ENCODE results near the gene C1QTNF8.

Gene C1QTNF8

DNA sequence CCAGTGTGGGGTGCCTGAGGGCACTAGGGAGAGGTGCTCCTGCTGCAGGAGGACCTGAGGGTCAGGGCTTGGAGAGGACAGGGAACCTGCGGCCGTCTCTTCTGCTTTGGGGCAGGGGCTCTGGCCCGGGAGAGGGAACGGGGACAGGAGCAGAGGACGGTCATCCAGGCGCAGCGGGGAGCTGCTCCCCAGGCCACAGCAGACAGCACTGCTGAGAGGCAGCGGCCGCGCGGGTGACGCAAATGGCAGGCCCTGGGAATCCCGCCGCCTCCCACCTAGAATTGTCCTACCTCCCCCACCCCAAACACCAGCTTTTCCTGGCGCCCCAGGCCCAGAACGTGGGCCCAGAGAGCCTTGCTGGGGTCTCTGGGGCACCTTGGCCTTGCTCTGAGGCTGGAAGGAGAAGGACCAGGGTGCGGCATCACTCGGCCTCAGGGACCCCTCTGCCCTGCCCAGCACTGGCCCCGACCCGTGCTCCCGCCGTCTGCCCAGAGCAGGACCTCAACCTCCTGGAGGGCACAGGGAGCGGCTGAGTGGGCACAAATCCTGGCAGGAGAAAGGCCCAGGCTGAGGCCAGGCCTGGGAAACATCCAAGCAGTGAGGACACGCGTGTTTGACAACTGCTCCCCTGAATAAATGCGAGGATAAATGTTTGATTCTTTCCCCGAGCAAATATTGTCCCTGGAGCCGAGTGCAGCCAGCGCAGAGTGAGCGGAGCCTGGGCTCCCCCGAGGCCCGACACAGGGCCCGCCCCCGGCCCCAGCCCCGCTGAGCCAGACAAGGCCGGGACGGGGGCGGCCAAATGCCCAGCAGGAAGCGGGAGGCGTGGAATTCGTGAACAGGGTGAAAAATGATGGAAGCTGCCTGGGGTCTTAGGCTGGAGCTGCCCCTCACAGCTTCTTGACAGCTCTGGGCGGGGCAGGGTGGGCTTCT is 15.0 kb downstream of the C1QTNF8 start:
- Histone ChIP-seq H3K27me3 (ENCODE audit: insufficient read depth, low read depth) (peaks cover 90% of the 10 kb centered on the region), H3K4me1 (ENCODE audit: low read depth, poor library complexity, severe bottlenecking) (no peaks in the 10 kb centered on the region), H3K79me2 (ENCODE audit: insufficient read depth, low read depth) (no peaks in the 10 kb centered on the region), H3K36me3 (ENCODE audit: insufficient read depth) (no peaks in the 10 kb centered on the region), H3K4me3 (IDR thresholded peaks at IDR 0.05; ENCODE audit: insufficient read depth, low read depth, low read length) (no peak overlapping the region), H3K4me2 (no peak overlapping the region), H4K20me1 (ENCODE audit: insufficient read depth) (no peaks in the 10 kb centered on the region), H2AFZ (ENCODE audit: low read depth) (no peak overlapping the region), H3K27ac (no peak overlapping the region), H3K9ac (no peak overlapping the region)
- TF ChIP-seq, protein P1, sequence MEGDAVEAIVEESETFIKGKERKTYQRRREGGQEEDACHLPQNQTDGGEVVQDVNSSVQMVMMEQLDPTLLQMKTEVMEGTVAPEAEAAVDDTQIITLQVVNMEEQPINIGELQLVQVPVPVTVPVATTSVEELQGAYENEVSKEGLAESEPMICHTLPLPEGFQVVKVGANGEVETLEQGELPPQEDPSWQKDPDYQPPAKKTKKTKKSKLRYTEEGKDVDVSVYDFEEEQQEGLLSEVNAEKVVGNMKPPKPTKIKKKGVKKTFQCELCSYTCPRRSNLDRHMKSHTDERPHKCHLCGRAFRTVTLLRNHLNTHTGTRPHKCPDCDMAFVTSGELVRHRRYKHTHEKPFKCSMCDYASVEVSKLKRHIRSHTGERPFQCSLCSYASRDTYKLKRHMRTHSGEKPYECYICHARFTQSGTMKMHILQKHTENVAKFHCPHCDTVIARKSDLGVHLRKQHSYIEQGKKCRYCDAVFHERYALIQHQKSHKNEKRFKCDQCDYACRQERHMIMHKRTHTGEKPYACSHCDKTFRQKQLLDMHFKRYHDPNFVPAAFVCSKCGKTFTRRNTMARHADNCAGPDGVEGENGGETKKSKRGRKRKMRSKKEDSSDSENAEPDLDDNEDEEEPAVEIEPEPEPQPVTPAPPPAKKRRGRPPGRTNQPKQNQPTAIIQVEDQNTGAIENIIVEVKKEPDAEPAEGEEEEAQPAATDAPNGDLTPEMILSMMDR (conservative IDR thresholded peaks at IDR 0.05; ENCODE audit: low read depth, low read length) = no peak

DNA sequence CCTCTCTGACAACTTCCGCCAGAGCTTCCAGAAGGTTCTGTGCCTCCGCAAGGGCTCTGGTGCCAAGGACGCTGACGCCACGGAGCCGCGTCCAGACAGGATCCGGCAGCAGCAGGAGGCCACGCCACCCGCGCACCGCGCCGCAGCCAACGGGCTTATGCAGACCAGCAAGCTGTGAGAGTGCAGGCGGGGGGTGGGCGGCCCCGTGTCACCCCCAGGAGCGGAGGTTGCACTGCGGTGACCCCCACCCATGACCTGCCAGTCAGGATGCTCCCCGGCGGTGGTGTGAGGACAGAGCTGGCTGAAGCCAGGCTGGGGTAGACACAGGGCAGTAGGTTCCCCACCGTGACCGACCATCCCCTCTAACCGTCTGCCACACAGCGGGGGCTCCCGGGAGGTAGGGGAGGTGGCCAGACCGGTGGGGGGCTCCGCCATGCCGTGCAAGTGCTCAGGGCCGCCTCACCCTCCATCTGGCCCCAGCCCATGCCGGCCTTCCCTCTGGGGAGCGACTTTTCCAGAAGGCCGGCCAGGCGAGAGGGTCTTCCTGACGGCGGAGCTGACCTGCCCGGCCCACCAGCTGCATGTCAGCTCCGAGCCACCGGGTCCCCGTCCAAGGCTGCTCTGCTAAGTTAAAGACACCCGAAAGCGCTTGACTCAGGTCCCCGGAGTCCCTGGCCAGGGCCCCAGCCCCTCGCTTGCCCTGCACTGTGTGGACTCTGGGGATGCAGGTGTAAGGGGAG is 16.1 kb downstream of the C1QTNF8 start:
- Histone ChIP-seq H3K79me2 (ENCODE audit: insufficient read depth, low read depth) (no peaks in the 10 kb centered on the region), H3K9ac (no peak overlapping the region)

DNA sequence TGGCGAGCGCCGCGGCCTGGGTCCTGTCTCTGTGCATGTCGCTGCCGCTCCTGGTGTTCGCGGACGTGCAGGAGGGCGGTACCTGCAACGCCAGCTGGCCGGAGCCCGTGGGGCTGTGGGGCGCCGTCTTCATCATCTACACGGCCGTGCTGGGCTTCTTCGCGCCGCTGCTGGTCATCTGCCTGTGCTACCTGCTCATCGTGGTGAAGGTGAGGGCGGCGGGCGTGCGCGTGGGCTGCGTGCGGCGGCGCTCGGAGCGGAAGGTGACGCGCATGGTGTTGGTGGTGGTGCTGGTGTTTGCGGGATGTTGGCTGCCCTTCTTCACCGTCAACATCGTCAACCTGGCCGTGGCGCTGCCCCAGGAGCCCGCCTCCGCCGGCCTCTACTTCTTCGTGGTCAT is 16.7 kb downstream of the C1QTNF8 start:
- no peak overlapping the region for H3K4me2 ChIP-seq
- no peak overlapping the region for H2AFZ ChIP-seq (ENCODE audit: low read depth)
- H3K4me3 ChIP-seq (IDR thresholded peaks at IDR 0.05; ENCODE audit: insufficient read depth, low read depth, low read length) = no peak overlapping the region
- no peaks in the 10 kb centered on the region for H3K79me2 ChIP-seq (ENCODE audit: insufficient read depth, low read depth)
- peaks cover 87% of the 10 kb centered on the region for H3K27me3 ChIP-seq (ENCODE audit: insufficient read depth, low read depth)
- H3K9ac ChIP-seq = no peak overlapping the region
- H3K36me3 ChIP-seq (ENCODE audit: insufficient read depth) = no peaks in the 10 kb centered on the region
- no peak overlapping the region for H3K27ac ChIP-seq
- TF ChIP-seq, protein P1 (conservative IDR thresholded peaks at IDR 0.05; ENCODE audit: low read depth, low read length) = no peak
- H4K20me1 ChIP-seq (ENCODE audit: insufficient read depth) = no peaks in the 10 kb centered on the region
- H3K4me1 ChIP-seq (ENCODE audit: low read depth, poor library complexity, severe bottlenecking) = no peaks in the 10 kb centered on the region

More for the DNA sequence above, 16.1 kb downstream of the C1QTNF8 start:
- H4K20me1 ChIP-seq (ENCODE audit: insufficient read depth) = no peaks in the 10 kb centered on the region
- no peak overlapping the region for H3K4me3 ChIP-seq (IDR thresholded peaks at IDR 0.05; ENCODE audit: insufficient read depth, low read depth, low read length)
- TF ChIP-seq, protein P1 (conservative IDR thresholded peaks at IDR 0.05; ENCODE audit: low read depth, low read length) = no peak
- no peaks in the 10 kb centered on the region for H3K4me1 ChIP-seq (ENCODE audit: low read depth, poor library complexity, severe bottlenecking)
- H3K27ac ChIP-seq = no peak overlapping the region
- no peaks in the 10 kb centered on the region for H3K36me3 ChIP-seq (ENCODE audit: insufficient read depth)
- H2AFZ ChIP-seq (ENCODE audit: low read depth) = no peak overlapping the region
- H3K4me2 ChIP-seq = no peak overlapping the region
- peaks cover 87% of the 10 kb centered on the region for H3K27me3 ChIP-seq (ENCODE audit: insufficient read depth, low read depth)

DNA sequence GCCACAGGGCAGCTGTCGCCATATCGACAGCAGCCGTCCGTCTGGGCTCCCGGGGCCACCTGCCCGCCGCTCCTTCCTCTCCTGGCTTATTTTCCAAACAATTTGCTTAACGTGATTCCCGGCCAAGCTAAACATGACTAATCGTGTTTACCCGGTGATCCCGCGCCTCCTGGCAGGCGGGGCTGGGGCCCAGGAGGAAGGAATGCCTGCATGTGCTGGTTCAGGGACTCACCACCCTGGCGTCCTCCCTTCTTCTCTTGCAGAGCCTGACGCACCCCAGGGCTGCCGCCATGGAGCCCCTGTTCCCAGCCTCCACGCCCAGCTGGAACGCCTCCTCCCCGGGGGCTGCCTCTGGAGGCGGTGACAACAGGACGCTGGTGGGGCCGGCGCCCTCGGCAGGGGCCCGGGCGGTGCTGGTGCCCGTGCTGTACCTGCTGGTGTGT is 17.4 kb downstream of the C1QTNF8 start:
- Histone ChIP-seq H3K4me2 (no peak overlapping the region), H3K27ac (no peak overlapping the region), H4K20me1 (ENCODE audit: insufficient read depth) (no peaks in the 10 kb centered on the region), H2AFZ (ENCODE audit: low read depth) (no peak overlapping the region), H3K36me3 (ENCODE audit: insufficient read depth) (no peaks in the 10 kb centered on the region), H3K9ac (no peak overlapping the region), H3K4me3 (IDR thresholded peaks at IDR 0.05; ENCODE audit: insufficient read depth, low read depth, low read length) (no peak overlapping the region), H3K27me3 (ENCODE audit: insufficient read depth, low read depth) (peaks cover 85% of the 10 kb centered on the region), H3K4me1 (ENCODE audit: low read depth, poor library complexity, severe bottlenecking) (no peaks in the 10 kb centered on the region), H3K79me2 (ENCODE audit: insufficient read depth, low read depth) (no peaks in the 10 kb centered on the region)
- TF ChIP-seq, protein P1 (conservative IDR thresholded peaks at IDR 0.05; ENCODE audit: low read depth, low read length) = no peak

All from KMS-11 (cell line).